Measurements from ENCODE around the gene PYGB.

DNA sequence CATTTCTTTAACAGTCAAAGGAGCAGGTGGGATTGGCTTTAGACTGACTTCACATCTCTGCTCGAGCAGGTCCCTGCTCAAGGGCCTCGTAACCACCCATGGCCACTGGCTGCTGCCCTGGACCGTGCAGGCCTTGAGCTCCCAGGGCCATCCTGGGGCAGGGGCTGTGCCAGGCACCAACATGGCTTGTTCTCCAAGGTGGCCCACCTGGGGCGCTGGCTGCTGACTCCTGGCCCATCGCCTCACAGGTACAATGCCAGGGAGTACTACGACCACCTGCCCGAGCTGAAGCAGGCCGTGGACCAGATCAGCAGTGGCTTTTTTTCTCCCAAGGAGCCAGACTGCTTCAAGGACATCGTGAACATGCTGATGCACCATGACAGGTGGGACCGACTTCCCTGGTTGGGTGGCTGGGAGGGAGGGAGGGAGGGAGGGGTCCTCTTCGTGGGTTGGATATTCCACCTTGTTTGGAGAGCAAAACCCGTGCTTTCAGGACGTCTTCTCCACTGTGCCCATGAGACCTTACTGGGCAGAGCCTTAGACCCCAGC, 46.1 kb downstream of the PYGB start:
- TF ChIP-seq ZBTB7A (tag by site-specific recombination; IDR thresholded peaks at IDR 0.05; ENCODE audit: low read depth) (no peak), ZNF792 (tag by site-specific recombination; IDR thresholded peaks at IDR 0.05) (no peak)
- TF ChIP-seq, protein P1, sequence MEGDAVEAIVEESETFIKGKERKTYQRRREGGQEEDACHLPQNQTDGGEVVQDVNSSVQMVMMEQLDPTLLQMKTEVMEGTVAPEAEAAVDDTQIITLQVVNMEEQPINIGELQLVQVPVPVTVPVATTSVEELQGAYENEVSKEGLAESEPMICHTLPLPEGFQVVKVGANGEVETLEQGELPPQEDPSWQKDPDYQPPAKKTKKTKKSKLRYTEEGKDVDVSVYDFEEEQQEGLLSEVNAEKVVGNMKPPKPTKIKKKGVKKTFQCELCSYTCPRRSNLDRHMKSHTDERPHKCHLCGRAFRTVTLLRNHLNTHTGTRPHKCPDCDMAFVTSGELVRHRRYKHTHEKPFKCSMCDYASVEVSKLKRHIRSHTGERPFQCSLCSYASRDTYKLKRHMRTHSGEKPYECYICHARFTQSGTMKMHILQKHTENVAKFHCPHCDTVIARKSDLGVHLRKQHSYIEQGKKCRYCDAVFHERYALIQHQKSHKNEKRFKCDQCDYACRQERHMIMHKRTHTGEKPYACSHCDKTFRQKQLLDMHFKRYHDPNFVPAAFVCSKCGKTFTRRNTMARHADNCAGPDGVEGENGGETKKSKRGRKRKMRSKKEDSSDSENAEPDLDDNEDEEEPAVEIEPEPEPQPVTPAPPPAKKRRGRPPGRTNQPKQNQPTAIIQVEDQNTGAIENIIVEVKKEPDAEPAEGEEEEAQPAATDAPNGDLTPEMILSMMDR (tag by site-specific recombination; IDR thresholded peaks at IDR 0.05), result no peak
- TF ChIP-seq, protein P2, sequence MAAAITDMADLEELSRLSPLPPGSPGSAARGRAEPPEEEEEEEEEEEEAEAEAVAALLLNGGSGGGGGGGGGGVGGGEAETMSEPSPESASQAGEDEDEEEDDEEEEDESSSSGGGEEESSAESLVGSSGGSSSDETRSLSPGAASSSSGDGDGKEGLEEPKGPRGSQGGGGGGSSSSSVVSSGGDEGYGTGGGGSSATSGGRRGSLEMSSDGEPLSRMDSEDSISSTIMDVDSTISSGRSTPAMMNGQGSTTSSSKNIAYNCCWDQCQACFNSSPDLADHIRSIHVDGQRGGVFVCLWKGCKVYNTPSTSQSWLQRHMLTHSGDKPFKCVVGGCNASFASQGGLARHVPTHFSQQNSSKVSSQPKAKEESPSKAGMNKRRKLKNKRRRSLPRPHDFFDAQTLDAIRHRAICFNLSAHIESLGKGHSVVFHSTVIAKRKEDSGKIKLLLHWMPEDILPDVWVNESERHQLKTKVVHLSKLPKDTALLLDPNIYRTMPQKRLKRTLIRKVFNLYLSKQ (tag by site-specific recombination; IDR thresholded peaks at IDR 0.05; ENCODE audit: borderline replicate concordance), result no peak
